Activated T-helper 1 cell treated with Interleukin-2 at 50 U/mL for 16 hours (primary cell): Measurements from ENCODE around the gene MCU.
"Not testable (repeated sequence)": the region's sequence is repeated elsewhere in the genome, so short reads cannot be mapped to it uniquely, and the experiment has no call there.

ENCODE experiments used
- DNase-seq: peaks from one replicate; pipeline ENCODE4 v3.0.0-alpha.2; 2020; ENCODE audit warnings: low read depth

MCU gene

DNA sequence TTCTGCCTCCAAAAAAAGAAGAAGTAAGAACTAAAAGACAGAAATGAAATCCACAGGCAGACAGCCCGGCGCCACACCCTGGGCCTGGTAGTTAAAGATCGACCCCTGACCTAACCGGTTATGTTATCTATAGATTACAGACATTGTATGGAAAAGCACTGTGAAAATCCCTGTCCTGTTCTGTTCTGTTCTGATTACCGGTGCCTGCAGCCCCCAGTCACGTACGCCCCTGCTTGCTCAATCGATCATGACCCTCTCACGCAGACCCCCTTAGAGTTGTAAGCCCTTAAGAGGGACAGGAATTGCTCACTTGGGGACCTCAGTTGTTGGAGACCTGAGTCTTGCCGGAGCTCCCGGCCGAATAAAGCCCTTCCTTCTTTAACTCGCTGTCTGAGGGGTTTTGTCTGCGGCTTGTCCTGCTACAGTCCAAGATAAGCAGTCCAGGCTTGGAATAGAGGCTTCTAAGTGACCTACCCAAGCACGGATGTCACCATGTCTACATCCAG is 212.1 kb downstream of the MCU start:
- DNase-seq, result not testable (repeated sequence)

DNA sequence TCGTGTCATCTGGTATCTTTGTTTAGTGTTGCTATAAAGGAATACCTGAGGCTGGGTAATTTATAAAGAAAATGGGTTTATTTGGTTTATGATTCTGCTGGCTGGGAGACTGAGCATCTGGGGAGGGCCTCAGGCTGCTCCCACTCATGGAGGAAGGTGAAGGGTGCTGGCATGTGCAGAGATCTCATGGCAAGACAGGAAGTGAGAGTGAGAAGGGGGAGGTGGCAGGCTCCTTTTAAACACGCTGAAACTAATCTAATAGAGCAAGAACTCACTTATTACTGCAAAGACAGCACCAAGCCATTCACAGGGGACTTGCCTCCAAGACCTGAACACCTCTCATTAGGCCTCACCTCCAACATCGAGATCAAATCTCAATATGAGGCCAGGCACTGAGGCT is 212.9 kb downstream of the MCU start:
- no peak for DNase-seq

DNA sequence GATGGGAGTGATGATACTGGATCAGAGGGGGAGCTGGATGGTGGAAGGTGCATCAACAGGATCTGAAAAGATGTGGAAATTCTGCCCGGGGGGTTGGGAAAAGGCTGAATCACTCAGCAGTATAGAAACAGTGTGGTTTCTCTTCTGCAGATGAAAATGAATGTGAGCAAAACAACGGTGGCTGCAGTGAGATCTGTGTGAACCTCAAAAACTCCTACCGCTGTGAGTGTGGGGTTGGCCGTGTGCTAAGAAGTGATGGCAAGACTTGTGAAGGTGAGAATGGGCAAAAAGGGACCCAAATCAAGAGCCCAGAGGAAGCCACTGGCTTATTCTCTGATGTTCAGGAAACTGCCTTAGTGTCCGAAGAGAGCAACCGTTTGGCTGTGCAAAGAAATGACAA is 214.5 kb downstream of the MCU start:
- no peak for DNase-seq

DNA sequence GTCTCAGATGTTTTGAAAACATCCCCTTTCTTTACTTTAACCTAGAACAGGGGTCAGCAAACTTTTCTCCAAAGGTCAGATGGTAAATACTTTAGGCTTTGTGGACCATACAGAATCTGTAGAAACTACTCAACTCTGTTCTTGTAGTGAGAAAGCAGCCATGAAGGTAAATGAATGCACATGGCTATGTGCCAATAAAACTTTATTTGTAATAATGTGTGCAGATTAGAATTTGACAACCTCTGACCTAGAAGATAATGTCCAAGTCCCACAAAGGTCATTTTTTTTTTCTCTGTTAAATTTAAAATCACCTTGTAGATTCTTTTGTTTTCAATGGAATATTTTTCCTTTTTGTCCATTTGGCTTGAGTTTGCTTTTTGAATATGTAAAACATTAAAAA is 218.8 kb downstream of the MCU start:
- no peak for DNase-seq

DNA sequence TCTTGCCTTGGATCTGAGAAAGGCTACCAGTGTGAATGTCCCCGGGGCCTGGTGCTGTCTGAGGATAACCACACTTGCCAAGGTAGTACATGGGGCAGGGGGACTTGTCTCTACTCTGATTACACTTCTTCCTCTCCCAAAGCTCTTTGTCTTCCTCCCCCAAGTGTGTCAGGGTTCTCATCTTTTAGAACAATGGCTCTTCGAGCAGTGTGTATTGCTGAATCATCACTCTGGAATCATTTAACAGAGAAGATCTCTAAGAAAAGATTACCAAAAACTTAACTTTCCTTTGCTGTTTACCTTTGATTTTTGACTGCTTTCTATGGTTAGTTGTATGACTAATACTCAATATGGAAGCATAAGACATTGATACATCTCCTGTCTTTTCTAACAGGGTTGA is 219.8 kb downstream of the MCU start:
- DNase-seq, result no peak

DNA sequence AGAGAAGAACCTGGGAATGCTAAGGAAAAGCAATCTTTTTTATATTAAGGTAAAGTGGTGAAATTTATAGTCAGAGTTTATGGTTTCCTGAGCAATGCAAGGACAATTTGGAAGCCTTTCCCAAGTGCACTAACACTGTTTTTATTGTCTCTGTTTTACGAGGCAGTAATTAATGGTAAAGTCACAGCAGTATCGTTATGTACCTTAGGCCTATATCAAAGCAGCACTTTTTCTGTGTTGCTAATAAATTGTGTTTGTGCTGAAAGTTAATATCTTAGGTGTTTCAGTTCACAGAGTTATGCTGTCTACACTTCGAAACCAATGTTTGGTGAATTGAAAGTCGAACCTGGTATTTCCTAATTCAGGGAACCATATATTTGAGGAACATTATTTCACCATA is 220.8 kb downstream of the MCU start:
- no peak for DNase-seq

DNA sequence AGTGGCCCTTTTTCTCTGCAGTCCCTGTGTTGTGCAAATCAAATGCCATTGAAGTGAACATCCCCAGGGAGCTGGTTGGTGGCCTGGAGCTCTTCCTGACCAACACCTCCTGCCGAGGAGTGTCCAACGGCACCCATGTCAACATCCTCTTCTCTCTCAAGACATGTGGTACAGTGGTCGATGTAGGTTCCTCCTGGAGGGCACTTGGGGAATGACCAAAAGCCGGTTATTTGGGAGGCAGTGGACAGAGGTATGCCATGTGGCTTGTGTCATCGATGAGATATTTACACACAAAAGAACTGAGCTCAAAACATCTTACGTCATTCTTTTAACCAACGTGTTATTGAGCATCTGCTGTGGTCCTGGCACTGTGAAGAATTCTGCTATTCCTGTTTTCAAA is 221.3 kb downstream of the MCU start:
- DNase-seq, result no peak

DNA sequence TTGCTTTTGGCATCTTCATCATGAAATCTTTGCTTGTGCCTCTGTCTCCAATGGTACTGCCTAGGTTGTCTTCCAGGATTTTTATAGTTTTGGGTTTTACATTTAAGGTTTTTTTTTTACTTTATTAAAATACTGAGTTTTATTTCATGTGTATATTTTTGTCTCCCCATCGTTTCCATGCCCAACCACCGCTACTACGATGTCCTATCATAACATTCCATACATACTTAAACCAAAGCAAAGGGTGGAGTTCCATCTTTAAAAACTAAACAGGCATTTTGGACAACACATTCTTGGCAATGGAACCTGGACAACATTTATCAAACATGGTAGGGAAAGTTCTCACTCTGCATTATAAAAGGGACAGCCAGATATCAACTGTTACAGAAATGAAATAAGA is 225.3 kb downstream of the MCU start:
- DNase-seq, result not testable (repeated sequence)

DNA sequence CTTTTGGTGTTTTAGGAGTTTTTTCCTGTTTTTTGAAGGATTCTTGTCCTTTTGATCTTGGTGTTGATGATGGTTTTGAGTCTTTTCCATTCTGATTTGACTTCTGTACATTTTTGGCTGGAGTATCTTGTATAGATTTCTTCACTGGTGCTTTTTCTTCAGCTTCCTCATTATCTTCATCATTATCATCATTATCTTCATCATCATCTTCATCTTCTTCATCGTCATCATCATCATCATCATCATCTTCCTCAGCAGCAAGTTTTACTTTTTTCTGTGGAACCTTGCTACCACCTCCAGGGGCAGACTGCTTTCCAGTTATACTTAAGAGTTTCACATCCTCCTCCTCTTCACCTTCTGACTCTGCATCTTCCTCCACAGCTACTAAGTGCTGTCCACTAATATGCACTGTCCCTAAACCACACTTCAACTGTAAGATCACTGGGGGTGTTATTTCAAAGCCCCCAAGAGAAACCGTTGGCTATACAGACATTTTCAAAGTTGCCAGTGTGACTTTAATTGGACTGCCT is 225.9 kb downstream of the MCU start:
- not testable (repeated sequence) for DNase-seq

DNA sequence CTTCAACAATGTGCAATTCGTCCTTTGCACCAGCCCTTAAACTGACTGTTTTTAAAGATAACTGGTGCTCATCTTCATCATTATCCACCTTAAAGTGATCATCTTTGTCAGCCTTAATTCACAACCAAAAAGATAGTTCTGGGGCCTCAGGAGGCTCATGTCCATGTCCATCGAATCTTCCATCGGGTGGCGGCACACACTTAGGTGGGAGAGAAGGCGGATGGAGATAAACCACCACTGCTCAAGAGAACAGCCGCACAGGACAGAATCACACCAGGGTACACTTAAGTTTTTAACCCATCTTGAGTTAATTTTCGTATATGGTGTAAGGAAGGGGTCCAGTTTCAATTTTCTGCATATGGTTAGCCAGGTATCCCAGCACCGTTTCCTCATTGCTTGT is 226.4 kb downstream of the MCU start:
- no peak for DNase-seq

DNA sequence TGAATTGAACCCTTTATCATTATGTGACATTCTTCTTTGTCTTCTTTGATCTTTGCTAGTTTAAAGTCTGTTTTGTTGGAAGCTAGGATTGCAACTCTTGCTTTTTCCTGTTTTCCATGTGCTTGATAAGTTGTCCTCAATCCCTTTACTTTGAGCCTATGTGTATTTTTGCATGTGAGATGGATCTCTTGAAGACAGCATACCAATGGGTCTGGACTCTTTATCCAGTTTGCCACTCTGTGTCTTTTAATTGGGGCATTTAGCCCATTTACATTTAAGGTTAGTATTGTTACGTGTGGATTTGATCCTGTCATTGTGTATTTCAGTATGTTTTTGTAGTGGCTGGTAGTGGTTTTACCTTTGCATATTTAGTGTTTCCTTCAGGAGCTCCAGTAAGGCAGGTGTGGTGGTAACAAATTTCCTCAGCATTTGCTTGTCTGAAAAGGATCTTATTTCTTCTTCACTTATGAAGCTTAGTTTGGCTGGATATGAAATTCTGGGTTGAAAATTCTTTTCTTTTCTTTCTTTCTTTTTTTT is 229.3 kb downstream of the MCU start:
- not testable (repeated sequence) for DNase-seq

DNA sequence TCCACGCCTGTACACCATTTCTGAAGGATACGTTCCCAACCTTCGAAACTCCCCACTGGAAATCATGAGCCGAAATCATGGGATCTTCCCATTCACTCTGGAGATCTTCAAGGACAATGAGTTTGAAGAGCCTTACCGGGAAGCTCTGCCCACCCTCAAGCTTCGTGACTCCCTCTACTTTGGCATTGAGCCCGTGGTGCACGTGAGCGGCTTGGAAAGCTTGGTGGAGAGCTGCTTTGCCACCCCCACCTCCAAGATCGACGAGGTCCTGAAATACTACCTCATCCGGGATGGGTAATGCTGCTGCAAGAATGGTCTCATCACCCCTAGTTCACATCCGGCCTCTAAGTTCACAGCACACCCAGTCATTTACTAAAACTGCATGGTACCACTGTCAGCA is 232.4 kb downstream of the MCU start:
- no peak for DNase-seq

DNA sequence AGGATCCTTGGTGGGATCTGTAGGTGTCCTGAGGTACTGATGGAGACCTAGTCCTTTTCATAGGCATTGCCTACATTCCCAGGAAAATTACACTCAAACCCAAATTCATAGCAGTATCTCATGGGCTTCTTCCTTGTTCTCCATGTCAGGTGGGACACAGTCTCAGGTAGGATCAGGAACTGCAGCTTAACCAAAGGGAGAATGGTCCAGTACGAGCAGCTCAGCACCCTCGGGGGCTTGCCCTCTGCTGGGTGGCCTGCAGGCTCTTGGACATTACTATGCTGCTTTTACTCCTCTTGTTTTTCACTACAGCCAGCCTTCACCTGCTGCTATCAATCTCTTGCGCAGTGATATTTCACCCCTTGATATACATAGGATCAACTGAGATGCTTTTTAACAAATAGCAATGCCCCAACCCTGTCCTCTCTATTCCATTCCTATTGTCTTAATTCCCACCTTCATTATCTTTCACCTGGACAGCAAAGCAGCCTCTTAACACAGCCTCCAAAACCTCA is 234.1 kb downstream of the MCU start:
- DNase-seq, result no peak

DNA sequence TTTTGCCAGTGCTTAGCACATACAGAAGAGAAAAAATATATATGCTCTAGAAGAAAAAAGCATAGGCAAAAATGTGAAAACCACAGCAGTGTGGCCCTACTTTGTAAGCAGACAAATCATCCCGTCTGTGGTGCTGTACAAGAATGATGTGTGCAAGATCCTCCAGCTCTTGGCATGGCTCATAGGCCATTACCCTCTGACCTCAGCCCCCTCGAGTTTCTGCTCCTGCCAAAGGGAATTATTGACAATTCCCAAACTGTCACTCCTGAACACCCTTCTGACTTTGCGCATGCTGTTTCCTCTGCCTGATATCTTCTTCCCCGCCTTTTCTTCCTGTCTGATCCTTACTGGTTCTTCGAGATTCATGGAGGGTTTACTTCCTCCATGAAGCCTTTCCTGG is 235.5 kb downstream of the MCU start:
- DNase-seq, result no peak

DNA sequence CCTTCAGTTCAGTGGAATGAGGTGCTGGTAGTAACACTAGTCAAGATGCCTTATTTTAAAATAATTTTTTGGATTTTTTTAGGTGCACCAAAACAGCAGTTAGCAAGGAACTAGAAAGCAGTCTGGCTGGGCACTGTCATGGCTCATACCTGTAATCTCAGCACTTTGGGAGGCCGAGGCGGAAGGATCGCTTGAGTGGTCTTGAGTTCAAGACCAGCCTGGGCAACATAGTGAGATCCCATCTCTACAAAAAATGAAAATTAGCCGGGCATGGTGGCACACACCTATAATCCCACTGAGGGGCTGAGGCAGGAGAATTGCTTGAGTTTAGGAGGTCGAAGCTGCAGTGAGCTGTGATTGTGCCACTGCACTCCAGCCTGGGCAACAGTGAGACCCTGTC is 236.9 kb downstream of the MCU start:
- no peak for DNase-seq

DNA sequence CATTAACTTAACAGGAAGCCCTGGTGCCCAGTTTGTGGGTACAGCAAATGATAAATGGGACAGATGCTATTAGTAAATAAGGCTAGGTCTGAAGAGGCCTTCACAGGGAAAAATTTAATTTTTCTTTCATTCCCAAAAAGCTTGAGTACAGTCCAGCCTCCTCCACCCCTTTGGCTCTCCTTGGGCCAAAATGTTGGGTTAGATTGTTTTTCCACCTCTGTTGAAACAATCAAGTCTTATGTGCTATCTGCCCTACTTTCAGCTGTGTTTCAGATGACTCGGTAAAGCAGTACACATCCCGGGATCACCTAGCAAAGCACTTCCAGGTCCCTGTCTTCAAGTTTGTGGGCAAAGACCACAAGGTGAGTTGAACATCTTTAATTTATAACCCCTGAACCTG is 238.3 kb downstream of the MCU start:
- no peak for DNase-seq

DNA sequence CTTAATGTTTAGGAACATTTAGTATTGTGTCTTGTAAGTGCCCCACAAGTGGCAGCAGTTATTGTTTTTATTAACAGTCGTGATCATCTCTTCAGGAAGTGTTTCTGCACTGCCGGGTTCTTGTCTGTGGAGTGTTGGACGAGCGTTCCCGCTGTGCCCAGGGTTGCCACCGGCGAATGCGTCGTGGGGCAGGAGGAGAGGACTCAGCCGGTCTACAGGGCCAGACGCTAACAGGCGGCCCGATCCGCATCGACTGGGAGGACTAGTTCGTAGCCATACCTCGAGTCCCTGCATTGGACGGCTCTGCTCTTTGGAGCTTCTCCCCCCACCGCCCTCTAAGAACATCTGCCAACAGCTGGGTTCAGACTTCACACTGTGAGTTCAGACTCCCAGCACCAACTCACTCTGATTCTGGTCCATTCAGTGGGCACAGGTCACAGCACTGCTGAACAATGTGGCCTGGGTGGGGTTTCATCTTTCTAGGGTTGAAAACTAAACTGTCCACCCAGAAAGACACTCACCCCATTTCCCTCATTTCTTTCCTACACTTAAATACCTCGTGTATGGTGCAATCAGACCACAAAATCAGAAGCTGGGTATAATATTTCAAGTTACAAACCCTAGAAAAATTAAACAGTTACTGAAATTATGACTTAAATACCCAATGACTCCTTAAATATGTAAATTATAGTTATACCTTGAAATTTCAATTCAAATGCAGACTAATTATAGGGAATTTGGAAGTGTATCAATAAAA is 240.5 kb downstream of the MCU start:
- DNase-seq, result no peak

DNA sequence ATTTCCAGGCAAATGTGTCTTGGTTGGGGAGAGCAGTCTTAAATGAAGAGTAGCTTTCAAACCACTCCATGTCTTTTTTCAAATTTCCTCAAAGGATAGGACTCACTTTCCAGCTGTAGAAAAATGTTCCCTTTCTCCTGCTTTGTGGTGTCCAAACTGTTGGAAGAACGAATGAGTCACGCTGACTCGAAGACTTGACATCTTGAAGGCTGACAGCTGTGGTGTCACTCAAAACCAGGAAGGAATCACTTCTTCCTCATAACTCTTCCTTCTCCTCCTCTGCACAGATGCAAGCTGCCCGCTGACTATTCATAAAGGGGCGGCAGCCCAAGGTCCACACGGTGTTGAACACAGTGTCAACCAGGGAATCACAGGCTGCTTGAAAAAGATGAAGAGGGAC is 243.4 kb downstream of the MCU start:
- no peak for DNase-seq
